ENCODE results near the gene ERICH4.

ERICH4 gene

DNA sequence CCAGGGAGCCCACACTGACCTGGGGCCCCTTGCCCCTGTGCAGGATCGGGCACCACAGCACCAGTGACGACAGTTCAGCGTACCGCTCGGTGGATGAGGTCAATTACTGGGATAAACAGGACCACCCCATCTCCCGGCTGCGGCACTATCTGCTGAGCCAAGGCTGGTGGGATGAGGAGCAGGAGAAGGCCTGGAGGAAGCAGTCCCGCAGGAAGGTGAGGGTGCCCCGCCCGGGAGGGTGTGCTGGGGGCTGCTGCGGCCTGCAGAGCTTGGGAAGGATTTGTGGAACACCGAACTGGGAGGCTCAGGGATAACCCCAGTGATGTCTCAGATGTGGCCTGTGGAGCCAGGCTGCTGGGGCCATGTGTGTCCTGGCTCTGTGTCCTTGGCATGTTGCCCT, 20.0 kb upstream of the ERICH4 start:
- DNase-seq (ENCODE audit: low read depth): no peak
- TF ChIP-seq, protein P1, sequence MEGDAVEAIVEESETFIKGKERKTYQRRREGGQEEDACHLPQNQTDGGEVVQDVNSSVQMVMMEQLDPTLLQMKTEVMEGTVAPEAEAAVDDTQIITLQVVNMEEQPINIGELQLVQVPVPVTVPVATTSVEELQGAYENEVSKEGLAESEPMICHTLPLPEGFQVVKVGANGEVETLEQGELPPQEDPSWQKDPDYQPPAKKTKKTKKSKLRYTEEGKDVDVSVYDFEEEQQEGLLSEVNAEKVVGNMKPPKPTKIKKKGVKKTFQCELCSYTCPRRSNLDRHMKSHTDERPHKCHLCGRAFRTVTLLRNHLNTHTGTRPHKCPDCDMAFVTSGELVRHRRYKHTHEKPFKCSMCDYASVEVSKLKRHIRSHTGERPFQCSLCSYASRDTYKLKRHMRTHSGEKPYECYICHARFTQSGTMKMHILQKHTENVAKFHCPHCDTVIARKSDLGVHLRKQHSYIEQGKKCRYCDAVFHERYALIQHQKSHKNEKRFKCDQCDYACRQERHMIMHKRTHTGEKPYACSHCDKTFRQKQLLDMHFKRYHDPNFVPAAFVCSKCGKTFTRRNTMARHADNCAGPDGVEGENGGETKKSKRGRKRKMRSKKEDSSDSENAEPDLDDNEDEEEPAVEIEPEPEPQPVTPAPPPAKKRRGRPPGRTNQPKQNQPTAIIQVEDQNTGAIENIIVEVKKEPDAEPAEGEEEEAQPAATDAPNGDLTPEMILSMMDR (IDR thresholded peaks at IDR 0.05; ENCODE audit: insufficient read depth, low read depth, low read length, missing control alignments): no peak

DNA sequence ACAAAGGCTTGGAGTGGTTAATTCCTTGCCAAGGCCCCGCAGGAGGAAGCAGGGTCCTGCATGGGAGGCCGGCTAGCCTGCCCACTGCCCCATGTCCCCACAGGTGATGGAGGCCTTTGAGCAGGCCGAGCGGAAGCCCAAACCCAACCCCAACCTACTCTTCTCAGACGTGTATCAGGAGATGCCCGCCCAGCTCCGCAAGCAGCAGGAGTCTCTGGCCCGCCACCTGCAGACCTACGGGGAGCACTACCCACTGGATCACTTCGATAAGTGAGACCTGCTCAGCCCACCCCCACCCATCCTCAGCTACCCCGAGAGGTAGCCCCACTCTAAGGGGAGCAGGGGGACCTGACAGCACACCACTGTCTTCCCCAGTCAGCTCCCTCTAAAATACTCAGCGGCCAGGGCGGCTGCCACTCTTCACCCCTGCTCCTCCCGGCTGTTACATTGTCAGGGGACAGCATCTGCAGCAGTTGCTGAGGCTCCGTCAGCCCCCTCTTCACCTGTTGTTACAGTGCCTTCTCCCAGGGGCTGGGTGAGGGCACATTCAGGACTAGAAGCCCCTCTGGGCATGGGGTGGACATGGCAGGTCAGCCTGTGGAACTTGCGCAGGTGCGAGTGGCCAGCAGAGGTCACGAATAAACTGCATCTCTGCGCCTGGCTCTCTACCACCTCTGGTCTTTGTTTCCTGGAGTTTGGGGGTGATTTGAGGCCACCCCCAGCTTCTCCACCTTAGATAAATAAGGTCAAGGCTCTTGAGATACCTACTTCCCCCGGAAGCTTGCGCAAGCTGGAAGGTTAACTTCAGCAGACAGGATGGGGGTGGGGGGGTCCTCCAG, 18.4 kb upstream of the ERICH4 start:
- TF ChIP-seq, protein P1 (IDR thresholded peaks at IDR 0.05; ENCODE audit: insufficient read depth, low read depth, low read length, missing control alignments): no peak
- no peak overlapping the region for H3K4me3 ChIP-seq (ENCODE audit: low read length)
- DNase-seq (ENCODE audit: low read depth): no peak

More for the DNA sequence above, 20.0 kb upstream of the ERICH4 start:
- H3K4me3 ChIP-seq (ENCODE audit: low read length): no peak overlapping the region

DNA sequence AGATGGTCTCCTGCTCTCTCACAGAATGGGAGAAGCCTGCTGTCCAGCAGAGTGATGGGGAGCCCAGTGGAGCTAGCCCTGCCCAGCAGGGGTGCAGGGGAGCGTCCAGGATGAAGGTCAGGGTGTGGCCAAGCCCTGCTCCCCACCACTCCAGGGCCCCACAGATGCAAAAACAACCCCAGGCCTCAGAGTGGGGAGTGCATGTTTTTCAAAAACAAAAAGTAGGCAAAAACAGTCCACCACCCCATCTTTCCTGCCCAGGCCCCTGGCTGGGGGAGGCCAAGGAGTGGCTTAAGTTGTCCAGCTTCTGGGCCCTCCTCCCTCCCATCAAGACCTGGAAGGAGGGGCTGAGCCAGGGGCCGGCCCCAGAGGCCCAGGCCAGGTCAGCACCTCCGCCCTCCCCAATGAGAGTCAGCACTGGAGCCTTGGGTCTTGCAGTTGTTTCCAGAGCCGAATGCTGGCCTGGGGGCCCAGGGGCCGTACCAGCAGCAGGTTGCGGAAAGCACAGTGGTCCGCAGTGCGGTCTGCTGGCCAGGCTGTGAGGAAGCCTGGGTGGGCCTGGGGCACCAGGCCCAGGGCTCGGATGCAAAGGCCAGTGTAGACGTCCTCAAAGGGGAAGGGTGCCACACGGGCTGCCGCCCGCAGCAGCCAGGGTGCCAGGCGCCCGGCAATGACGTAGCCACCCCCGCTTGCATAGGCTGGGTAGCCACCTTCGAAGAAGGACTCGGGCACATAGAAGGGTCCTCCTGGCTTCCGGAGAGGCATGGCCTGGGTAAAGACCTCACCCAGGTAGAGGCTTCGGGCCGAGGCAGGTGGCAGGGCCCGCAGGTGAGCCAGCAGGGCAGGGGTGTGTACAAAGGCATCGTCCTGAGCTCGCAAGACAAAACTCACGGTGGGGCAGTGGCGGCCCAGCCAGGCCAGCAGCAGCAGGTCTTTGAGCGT, 17.5 kb upstream of the ERICH4 start:
- no peak for DNase-seq (ENCODE audit: low read depth)
- H3K4me3 ChIP-seq (ENCODE audit: low read length): no peak overlapping the region
- TF ChIP-seq, protein P1 (IDR thresholded peaks at IDR 0.05; ENCODE audit: insufficient read depth, low read depth, low read length, missing control alignments): no peak

DNA sequence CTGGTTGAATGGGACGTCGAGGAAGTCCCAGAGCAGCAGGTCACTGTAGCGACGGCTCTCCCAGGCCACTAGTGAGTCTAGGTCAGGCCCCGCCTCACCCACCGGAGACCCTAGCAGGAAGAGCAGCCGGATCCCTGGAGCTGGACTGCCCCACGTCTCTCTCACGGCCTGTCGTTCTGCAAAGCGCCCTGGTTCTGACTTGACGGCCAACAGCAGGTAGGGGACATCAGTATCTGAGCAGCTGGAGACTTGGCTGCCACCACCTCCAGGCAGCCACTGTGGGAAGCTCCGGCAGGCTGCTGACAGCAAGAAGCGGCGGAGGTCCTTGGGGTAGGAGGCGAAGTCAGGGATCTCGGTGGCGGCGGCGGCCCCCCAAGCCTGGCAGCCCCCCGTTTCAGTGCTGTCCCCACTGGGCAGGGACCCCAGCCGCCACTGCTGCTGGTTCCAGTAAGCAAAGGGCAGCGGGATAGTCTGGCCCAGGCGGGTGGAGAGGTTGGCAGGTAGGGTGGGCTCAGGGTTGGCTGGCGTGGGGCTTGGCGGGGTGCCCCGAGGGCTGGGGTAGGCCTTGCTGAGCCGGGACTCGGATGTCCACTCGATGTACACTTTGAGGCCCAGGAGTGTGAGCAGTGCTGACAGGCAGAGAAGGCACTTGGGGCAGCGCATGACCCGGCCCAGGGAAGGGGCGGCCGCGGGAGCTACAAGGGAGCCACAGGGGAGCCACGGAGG, 16.7 kb upstream of the ERICH4 start:
- peak overlapping the region; percentile 62 for H3K4me3 ChIP-seq (ENCODE audit: low read length)
- no peak for DNase-seq (ENCODE audit: low read depth)

DNA sequence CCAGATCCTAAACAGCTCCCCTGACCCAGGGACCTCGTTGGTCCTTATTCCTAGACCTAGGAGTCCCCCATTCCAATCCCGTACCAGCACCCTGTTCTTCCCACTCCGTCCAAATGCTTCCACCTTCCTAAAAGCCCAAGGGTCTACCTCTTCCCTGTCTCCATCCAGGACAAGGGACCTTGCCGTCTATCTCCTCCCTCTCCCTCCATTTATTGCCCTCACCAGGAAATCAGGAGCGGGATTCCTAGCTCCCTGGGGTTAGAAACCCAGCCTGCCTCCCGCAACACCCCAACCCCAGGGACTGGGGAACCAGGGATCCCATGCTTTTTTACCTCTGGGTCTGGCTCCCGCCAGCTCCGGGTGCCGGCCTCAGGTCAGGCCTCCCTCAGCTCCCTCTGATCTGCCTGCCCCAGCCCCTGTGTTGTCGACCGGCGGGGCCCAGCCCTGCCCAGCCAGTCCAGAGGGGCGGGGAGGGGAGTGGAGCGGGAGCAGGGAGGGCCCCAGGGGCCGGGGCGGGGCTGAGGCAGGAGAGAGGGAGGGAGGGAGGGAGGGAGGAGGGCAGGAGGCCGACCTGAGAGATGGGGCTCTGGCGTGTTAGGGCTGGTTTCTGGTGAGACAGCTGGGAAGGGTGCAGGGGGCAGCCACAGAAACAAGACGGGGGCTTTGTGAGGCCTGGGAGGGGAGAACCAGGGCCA, 15.9 kb upstream of the ERICH4 start, which contains the start of gene B3GNT8:
B3GNT8 (minus strand) TSS at position 423 of the 695 bp plus-strand sequence. CDS start 596 bp downstream, outside the sequence.
- DNase-seq (ENCODE audit: low read depth): peak; percentile 92
- TF ChIP-seq, protein P1 (IDR thresholded peaks at IDR 0.05; ENCODE audit: insufficient read depth, low read depth, low read length, missing control alignments): no peak
- peak within 1 kb of the TSS; percentile 62 for H3K4me3 ChIP-seq (ENCODE audit: low read length)

More for the DNA sequence above, 16.7 kb upstream of the ERICH4 start:
- TF ChIP-seq, protein P1 (IDR thresholded peaks at IDR 0.05; ENCODE audit: insufficient read depth, low read depth, low read length, missing control alignments): no peak

All from epithelial cell of esophagus (primary cell).